ENCODE measurements around the gene EYS. TPM values are rescaled to one million over a fixed set of nuclear protein-coding genes. Genes with fewer than 3 reads are reported as not detected.

EYS gene
- total and polyA plus RNA-seq, 2 donors from 2014 or later, result not detected

DNA sequence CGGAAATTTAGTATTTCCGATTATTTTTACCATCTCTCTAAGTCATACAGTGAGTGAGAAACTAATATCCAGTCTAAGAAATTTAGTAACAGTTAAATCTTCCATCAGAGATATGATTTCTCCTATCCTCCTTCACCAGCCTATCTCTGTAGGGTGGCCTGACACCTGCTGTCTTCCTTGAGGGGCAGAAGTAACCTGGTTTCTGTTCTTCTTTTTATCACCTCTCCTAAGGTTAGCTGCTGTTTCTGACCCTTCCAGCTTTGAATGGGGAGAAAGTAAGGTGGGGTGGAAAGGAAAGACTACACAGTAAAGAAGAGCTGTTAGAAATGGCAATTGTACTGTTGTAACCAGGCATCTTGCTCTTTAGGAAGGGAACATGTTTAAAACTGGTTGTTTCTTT is 1623.8 kb downstream of the EYS start:
- TF ChIP-seq, protein P1, sequence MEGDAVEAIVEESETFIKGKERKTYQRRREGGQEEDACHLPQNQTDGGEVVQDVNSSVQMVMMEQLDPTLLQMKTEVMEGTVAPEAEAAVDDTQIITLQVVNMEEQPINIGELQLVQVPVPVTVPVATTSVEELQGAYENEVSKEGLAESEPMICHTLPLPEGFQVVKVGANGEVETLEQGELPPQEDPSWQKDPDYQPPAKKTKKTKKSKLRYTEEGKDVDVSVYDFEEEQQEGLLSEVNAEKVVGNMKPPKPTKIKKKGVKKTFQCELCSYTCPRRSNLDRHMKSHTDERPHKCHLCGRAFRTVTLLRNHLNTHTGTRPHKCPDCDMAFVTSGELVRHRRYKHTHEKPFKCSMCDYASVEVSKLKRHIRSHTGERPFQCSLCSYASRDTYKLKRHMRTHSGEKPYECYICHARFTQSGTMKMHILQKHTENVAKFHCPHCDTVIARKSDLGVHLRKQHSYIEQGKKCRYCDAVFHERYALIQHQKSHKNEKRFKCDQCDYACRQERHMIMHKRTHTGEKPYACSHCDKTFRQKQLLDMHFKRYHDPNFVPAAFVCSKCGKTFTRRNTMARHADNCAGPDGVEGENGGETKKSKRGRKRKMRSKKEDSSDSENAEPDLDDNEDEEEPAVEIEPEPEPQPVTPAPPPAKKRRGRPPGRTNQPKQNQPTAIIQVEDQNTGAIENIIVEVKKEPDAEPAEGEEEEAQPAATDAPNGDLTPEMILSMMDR (IDR thresholded peaks at IDR 0.05; ENCODE audit: borderline replicate concordance, extremely low read depth, insufficient read depth), result no peak
- Histone ChIP-seq H3K4me3 (ENCODE audit: low read length in 3 of 3) (no peak overlapping the region), H3K9me3 (ENCODE audit: control insufficient read depth in 2 of 3, insufficient read depth in 1 of 3, low read length in 3 of 3) (no peaks in the 10 kb centered on the region), H3K36me3 (ENCODE audit: control insufficient read depth in 2 of 3, insufficient read depth in 3 of 3, low read length in 3 of 3) (no peaks in the 10 kb centered on the region), H3K27me3 (ENCODE audit: control insufficient read depth, insufficient read depth, low read length) (no peaks in the 10 kb centered on the region), H3K27ac (ENCODE audit: low read depth in 2 of 2, low read length in 2 of 2) (no peak overlapping the region), H3K9ac (ENCODE audit: low read length in 3 of 3) (no peak overlapping the region), H3K4me1 (ENCODE audit: control insufficient read depth in 2 of 3, insufficient read depth in 2 of 3, low read depth in 1 of 3, low read length in 3 of 3) (no peaks in the 10 kb centered on the region)
- intact Hi-C loops (cut with DNase I), result no loop called here
- no peak for FAIRE-seq
- DNase-seq, result no peak

GRCh38 chr6:64081453-64081852 is 1625.6 kb downstream of the EYS start:
- Histone ChIP-seq H3K9ac (ENCODE audit: low read length in 3 of 3) (no peak overlapping the region), H3K4me3 (ENCODE audit: low read length in 3 of 3) (no peak overlapping the region), H3K27me3 (ENCODE audit: control insufficient read depth, insufficient read depth, low read length) (no peaks in the 10 kb centered on the region), H3K36me3 (ENCODE audit: control insufficient read depth in 2 of 3, insufficient read depth in 3 of 3, low read length in 3 of 3) (no peaks in the 10 kb centered on the region), H3K27ac (ENCODE audit: low read depth in 2 of 2, low read length in 2 of 2) (no peak overlapping the region), H3K9me3 (ENCODE audit: control insufficient read depth in 2 of 3, insufficient read depth in 1 of 3, low read length in 3 of 3) (no peaks in the 10 kb centered on the region), H3K4me1 (ENCODE audit: control insufficient read depth in 2 of 3, insufficient read depth in 2 of 3, low read depth in 1 of 3, low read length in 3 of 3) (no peaks in the 10 kb centered on the region)
- intact Hi-C loops (cut with DNase I), result no loop called here
- DNase-seq (no peak), FAIRE-seq (no peak)
- TF ChIP-seq, protein P1 (IDR thresholded peaks at IDR 0.05; ENCODE audit: borderline replicate concordance, extremely low read depth, insufficient read depth), result no peak

GRCh38 chr6:64074981-64075380 is 1632.0 kb downstream of the EYS start:
- Histone ChIP-seq H3K27ac (ENCODE audit: low read depth in 2 of 2, low read length in 2 of 2) (no peak overlapping the region), H3K9ac (ENCODE audit: low read length in 3 of 3) (no peak overlapping the region), H3K9me3 (ENCODE audit: control insufficient read depth in 2 of 3, insufficient read depth in 1 of 3, low read length in 3 of 3) (no peaks in the 10 kb centered on the region), H3K4me3 (ENCODE audit: low read length in 3 of 3) (no peak overlapping the region), H3K27me3 (ENCODE audit: control insufficient read depth, insufficient read depth, low read length) (no peaks in the 10 kb centered on the region), H3K36me3 (ENCODE audit: control insufficient read depth in 2 of 3, insufficient read depth in 3 of 3, low read length in 3 of 3) (no peaks in the 10 kb centered on the region), H3K4me1 (ENCODE audit: control insufficient read depth in 2 of 3, insufficient read depth in 2 of 3, low read depth in 1 of 3, low read length in 3 of 3) (no peaks in the 10 kb centered on the region)
- DNase-seq, result no peak
- intact Hi-C loops (cut with DNase I), result no loop called here
- TF ChIP-seq, protein P1 (IDR thresholded peaks at IDR 0.05; ENCODE audit: borderline replicate concordance, extremely low read depth, insufficient read depth), result no peak
- no peak for FAIRE-seq

DNA sequence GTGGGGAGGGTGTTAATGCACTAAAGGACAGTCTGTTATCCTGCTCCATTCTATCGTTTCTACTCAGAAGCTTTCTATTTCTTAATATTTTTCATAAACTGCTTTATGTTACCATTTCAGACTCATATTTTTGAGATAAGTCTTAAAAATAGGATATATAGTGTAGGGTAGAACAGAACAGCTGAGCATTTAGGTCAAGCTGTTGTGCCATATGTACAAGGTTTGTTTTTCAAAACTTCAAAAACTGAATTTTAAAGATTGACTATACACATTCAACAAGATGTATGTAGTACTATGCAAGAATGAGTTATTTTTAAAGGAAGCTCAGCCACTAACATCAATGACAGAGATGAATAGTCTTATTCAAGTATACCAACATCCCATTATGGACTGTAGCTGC is 1634.3 kb downstream of the EYS start:
- H3K9me3 ChIP-seq (ENCODE audit: control insufficient read depth in 2 of 3, insufficient read depth in 1 of 3, low read length in 3 of 3), result no peaks in the 10 kb centered on the region
- TF ChIP-seq, protein P1 (IDR thresholded peaks at IDR 0.05; ENCODE audit: borderline replicate concordance, extremely low read depth, insufficient read depth), result no peak
- no peak for DNase-seq
- H3K36me3 ChIP-seq (ENCODE audit: control insufficient read depth in 2 of 3, insufficient read depth in 3 of 3, low read length in 3 of 3), result no peaks in the 10 kb centered on the region
- H3K4me1 ChIP-seq (ENCODE audit: control insufficient read depth in 2 of 3, insufficient read depth in 2 of 3, low read depth in 1 of 3, low read length in 3 of 3), result no peaks in the 10 kb centered on the region
- no peak for FAIRE-seq
- no peak overlapping the region for H3K27ac ChIP-seq (ENCODE audit: low read depth in 2 of 2, low read length in 2 of 2)
- H3K27me3 ChIP-seq (ENCODE audit: control insufficient read depth, insufficient read depth, low read length), result no peaks in the 10 kb centered on the region
- intact Hi-C loops (cut with DNase I), result no loop called here
- H3K9ac ChIP-seq (ENCODE audit: low read length in 3 of 3), result no peak overlapping the region
- no peak overlapping the region for H3K4me3 ChIP-seq (ENCODE audit: low read length in 3 of 3)

Data from kidney (tissue), 14 donors.